ENCODE measurements around the gene SARNP.

Gene SARNP

GRCh38 chr12:55738123-55739024 lies 79.2 kb downstream of the SARNP start:
- TF ChIP-seq CTCF (IDR thresholded peaks at IDR 0.05; ENCODE audit: insufficient read depth, low read depth, low read length, missing control alignments) = peak; percentile 79
- H3K4me3 ChIP-seq (ENCODE audit: low read length) = peak overlapping the region; percentile 60
- peak; percentile 79 for DNase-seq (ENCODE audit: low read depth)

GRCh38 chr12:55737581-55738122 lies 79.9 kb downstream of the SARNP start:
- no peak for TF ChIP-seq CTCF (IDR thresholded peaks at IDR 0.05; ENCODE audit: insufficient read depth, low read depth, low read length, missing control alignments)
- no peak for DNase-seq (ENCODE audit: low read depth)
- no peak overlapping the region for H3K4me3 ChIP-seq (ENCODE audit: low read length)

- peak; percentile 77 for TF ChIP-seq CTCF (IDR thresholded peaks at IDR 0.05; ENCODE audit: insufficient read depth, low read depth, low read length, missing control alignments)
- no peak overlapping the region for H3K4me3 ChIP-seq (ENCODE audit: low read length)
Measured at GRCh38 chr12:55736780-55737580, 80.5 kb downstream of the SARNP start.

GRCh38 chr12:55736076-55736475 lies 81.4 kb downstream of the SARNP start:
- no peak for DNase-seq (ENCODE audit: low read depth)
- no peak for TF ChIP-seq CTCF (IDR thresholded peaks at IDR 0.05; ENCODE audit: insufficient read depth, low read depth, low read length, missing control alignments)

More at GRCh38 chr12:55736780-55737580, 80.5 kb downstream of the SARNP start:
- peak; percentile 84 for DNase-seq (ENCODE audit: low read depth)

GRCh38 chr12:55734595-55734994 lies 82.9 kb downstream of the SARNP start:
- no peak for TF ChIP-seq CTCF (IDR thresholded peaks at IDR 0.05; ENCODE audit: insufficient read depth, low read depth, low read length, missing control alignments)
- DNase-seq (ENCODE audit: low read depth) = no peak
- H3K4me3 ChIP-seq (ENCODE audit: low read length) = no peak overlapping the region

More at GRCh38 chr12:55736076-55736475, 81.4 kb downstream of the SARNP start:
- H3K4me3 ChIP-seq (ENCODE audit: low read length) = no peak overlapping the region

GRCh38 chr12:55733858-55734257 lies 83.7 kb downstream of the SARNP start:
- no peak for DNase-seq (ENCODE audit: low read depth)
- H3K4me3 ChIP-seq (ENCODE audit: low read length) = no peak overlapping the region
- TF ChIP-seq CTCF (IDR thresholded peaks at IDR 0.05; ENCODE audit: insufficient read depth, low read depth, low read length, missing control alignments) = no peak
